Measurements from ENCODE around the gene SRSF7. TPM values are rescaled to one million over a fixed set of nuclear protein-coding genes. Genes with fewer than 3 reads are reported as not detected.
"Not testable (repeated sequence)": the region's sequence is repeated elsewhere in the genome, so short reads cannot be mapped to it uniquely, and the experiment has no call there.

SRSF7 gene
- total RNA-seq, 1 donor from 2014 or later: 106 TPM

DNA sequence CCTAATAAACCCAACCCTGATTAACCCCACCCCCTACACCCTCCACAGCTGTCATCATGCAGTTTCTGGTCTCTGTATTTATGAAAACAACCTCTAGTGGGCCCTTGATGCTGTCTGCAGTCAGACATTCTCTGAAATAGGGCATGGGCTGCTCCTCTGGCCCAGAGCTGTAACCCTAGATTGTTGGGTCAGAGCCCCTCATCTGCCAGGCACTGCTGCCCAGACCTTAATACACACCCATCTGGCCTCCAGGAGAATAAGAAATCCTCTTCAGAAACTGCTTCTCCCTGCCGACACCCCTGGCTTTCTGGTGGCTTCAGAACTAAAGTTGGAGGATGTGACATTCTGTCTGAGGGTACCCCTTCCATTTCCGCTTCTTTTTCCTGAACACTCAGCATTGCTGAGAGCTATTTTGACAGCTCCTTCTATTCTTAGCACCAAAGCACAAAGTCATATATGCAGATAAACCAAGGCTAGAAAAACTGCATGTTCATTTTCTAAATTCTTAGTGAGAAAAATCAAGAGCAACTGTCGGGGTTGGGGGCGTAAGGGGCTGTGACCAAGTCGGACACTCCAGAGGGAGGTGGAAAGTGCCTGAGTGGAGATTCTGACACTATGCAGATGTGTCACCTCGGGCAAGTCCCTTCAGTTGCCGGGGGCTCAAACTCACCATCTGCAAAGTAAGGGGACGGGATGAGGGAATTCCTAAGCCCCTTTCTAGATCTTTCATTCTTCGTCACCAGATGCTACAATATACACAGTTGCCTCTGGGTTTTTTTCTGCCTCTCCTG is 28.7 kb downstream of the SRSF7 start:
- intact Hi-C loops (cut with DNase I): loop anchor here (10.0 kb wide), 1 partner anchor 418 kb away; no protein-coding TSS in a partner anchor
- Histone ChIP-seq H3K27me3 (no peaks in the 10 kb centered on the region), H3K27ac (no peak overlapping the region), H3K9me3 (no peaks in the 10 kb centered on the region), H3K4me1 (peaks cover 32% of the 10 kb centered on the region), H3K4me3 (no peak overlapping the region), H3K36me3 (no peaks in the 10 kb centered on the region)
- DNase-seq (ENCODE audit: extremely low spot score in 2 of 2): no peak
- TF ChIP-seq POLR2A (IDR thresholded peaks at IDR 0.05): no peak
- TF ChIP-seq, protein P1, sequence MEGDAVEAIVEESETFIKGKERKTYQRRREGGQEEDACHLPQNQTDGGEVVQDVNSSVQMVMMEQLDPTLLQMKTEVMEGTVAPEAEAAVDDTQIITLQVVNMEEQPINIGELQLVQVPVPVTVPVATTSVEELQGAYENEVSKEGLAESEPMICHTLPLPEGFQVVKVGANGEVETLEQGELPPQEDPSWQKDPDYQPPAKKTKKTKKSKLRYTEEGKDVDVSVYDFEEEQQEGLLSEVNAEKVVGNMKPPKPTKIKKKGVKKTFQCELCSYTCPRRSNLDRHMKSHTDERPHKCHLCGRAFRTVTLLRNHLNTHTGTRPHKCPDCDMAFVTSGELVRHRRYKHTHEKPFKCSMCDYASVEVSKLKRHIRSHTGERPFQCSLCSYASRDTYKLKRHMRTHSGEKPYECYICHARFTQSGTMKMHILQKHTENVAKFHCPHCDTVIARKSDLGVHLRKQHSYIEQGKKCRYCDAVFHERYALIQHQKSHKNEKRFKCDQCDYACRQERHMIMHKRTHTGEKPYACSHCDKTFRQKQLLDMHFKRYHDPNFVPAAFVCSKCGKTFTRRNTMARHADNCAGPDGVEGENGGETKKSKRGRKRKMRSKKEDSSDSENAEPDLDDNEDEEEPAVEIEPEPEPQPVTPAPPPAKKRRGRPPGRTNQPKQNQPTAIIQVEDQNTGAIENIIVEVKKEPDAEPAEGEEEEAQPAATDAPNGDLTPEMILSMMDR (IDR thresholded peaks at IDR 0.05): no peak
- TF ChIP-seq POLR2AphosphoS5 (IDR thresholded peaks at IDR 0.05; ENCODE audit: insufficient read depth in 1 of 2, low read depth in 1 of 2): no peak

DNA sequence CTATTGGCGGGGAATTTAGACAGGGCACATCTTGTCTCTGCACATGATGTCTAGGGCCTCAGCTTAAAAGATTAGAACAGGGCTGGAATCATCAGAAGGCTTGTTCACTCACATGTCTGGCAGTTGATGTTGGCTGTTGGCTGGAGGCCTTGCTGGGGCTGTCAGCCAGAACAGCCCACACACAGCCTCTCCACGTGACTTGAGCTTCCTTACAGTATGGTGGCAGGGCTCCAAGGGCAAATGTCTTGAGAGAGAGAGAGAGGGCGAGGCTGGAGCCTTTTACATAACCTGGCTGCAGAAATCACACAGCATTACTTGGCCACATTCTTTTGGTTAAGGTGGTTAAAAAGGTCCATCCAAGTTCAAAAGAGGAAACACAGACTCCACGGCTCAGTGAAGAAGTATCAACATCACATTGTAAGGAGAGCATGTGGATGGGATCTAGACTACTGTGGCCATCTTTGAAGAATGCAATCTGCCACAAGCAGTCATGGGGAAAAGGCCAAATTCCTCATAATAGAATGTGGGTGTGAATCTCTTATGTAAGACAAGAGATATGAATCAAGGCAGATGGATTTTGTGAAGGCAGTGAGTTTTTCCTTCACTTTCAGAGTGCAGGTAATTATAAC is 30.4 kb downstream of the SRSF7 start:
- Histone ChIP-seq H3K27me3 (no peaks in the 10 kb centered on the region), H3K9me3 (no peaks in the 10 kb centered on the region), H3K27ac (no peak overlapping the region), H3K4me3 (no peak overlapping the region), H3K4me1 (peaks cover 32% of the 10 kb centered on the region), H3K36me3 (no peaks in the 10 kb centered on the region)
- TF ChIP-seq POLR2A (IDR thresholded peaks at IDR 0.05) (no peak), POLR2AphosphoS5 (IDR thresholded peaks at IDR 0.05; ENCODE audit: insufficient read depth in 1 of 2, low read depth in 1 of 2) (peak in 1 of 2 donors; percentile 36)
- TF ChIP-seq, protein P1 (IDR thresholded peaks at IDR 0.05): no peak
- intact Hi-C loops (cut with DNase I): loop anchor here (10.0 kb wide), 1 partner anchor 416 kb away; no protein-coding TSS in a partner anchor
- DNase-seq (ENCODE audit: extremely low spot score in 2 of 2): peak in 1 of 2 donors; percentile 91

DNA sequence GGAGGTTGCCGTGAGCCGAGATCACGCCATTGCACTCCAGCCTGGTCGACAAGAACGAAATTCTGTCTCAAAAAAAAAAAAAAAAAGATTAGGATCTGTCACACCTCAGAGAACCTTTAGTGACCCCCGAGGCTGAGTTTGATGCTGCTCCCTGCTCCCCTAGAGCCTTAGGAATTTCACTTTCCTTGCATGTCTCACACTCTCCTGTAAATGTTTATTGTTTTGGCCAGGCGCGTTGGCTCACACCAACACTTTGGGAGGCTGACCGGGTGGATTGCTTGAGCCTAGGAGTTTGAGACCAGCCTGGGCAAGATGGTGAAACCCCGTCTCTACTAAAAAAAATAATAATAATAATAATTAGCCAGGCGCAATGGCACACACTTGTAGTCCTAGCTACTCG is 31.5 kb downstream of the SRSF7 start:
- no peak for TF ChIP-seq POLR2A (IDR thresholded peaks at IDR 0.05)
- TF ChIP-seq POLR2AphosphoS5 (IDR thresholded peaks at IDR 0.05; ENCODE audit: insufficient read depth in 1 of 2, low read depth in 1 of 2): no peak
- TF ChIP-seq, protein P1 (IDR thresholded peaks at IDR 0.05): no peak
- no peak overlapping the region for H3K4me3 ChIP-seq
- H3K9me3 ChIP-seq: no peaks in the 10 kb centered on the region
- no peak for DNase-seq (ENCODE audit: extremely low spot score in 2 of 2)
- H3K27ac ChIP-seq: no peak overlapping the region
- no peaks in the 10 kb centered on the region for H3K36me3 ChIP-seq
- no peaks in the 10 kb centered on the region for H3K27me3 ChIP-seq
- peaks cover 32% of the 10 kb centered on the region for H3K4me1 ChIP-seq
- intact Hi-C loops (cut with DNase I): loop anchor here (10.0 kb wide), 1 partner anchor 415 kb away; no protein-coding TSS in a partner anchor

DNA sequence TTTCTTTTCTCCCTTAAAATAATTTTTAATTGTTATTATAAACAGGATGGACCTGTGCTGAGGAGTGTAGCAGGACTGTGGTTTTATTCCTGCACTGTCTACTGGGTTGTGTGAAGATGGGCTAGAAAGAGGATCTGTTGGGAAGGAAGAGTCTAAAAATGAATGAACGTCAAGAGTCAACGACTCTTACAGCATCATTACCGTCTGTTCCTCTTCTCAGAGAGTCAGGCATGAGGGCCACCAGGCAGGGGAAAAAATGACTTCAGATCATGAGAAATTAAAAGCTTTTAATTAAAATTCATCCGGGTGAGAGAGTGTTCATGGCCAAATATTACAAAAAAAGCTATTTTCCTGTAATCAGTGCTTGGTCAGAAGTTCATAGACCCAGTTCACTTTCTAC is 32.6 kb downstream of the SRSF7 start:
- H3K27ac ChIP-seq: no peak overlapping the region
- H3K9me3 ChIP-seq: no peaks in the 10 kb centered on the region
- no peak for DNase-seq (ENCODE audit: extremely low spot score in 2 of 2)
- intact Hi-C loops (cut with DNase I): no loop called here
- H3K27me3 ChIP-seq: no peaks in the 10 kb centered on the region
- TF ChIP-seq POLR2A (IDR thresholded peaks at IDR 0.05): no peak
- no peak for TF ChIP-seq POLR2AphosphoS5 (IDR thresholded peaks at IDR 0.05; ENCODE audit: insufficient read depth in 1 of 2, low read depth in 1 of 2)
- no peak overlapping the region for H3K4me3 ChIP-seq
- H3K36me3 ChIP-seq: no peaks in the 10 kb centered on the region
- peaks cover 32% of the 10 kb centered on the region for H3K4me1 ChIP-seq

DNA sequence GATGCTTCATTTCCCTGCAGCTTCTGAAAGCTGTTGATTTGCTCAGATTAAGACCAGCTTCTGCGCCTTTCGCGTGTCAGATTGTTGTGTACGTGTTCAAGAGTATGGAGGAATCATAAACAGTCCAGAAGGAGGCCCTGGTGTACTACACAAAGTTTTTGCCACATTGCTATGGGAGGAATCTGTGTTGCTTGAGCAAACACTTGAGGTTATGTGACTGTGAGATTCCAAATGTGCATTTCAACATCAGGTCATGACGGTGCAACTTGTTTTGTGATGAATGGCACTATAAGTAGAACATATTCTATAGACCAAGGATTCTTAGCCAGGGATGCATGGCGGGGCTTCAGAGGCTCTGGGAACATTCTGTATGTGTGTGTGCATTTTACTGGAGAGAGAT is 35.0 kb downstream of the SRSF7 start:
- Histone ChIP-seq H3K36me3 (no peaks in the 10 kb centered on the region), H3K27ac (no peak overlapping the region), H3K27me3 (no peaks in the 10 kb centered on the region), H3K4me1 (peaks cover 23% of the 10 kb centered on the region), H3K4me3 (no peak overlapping the region), H3K9me3 (no peaks in the 10 kb centered on the region)
- no peak for DNase-seq (ENCODE audit: extremely low spot score in 2 of 2)
- no peak for TF ChIP-seq POLR2A (IDR thresholded peaks at IDR 0.05)
- TF ChIP-seq, protein P1 (IDR thresholded peaks at IDR 0.05): no peak
- intact Hi-C loops (cut with DNase I): no loop called here

DNA sequence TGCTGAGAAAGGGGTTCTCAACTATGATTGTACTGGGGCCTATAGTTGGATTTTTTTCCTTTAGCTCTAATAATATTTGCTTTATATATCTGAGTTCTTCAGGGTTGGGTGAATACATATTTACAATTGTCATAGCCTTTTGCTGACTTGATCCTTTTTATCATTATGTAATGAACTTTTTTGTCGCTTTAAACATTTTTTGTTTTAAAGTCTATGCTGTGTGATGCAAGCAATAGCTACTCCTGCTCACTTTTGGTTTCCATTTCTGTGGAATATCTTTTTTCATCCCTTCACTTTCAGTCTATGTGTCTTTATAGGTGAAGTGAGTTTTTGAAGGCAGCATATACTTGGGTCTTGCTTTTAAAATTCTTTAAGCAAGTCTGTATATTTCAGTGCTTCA is 36.2 kb downstream of the SRSF7 start:
- intact Hi-C loops (cut with DNase I); H3K36me3 ChIP-seq; H3K27ac ChIP-seq; H3K9me3 ChIP-seq; DNase-seq (ENCODE audit: extremely low spot score in 2 of 2); H3K4me3 ChIP-seq; H3K27me3 ChIP-seq: not testable (repeated sequence)
- peaks cover 10% of the 10 kb centered on the region for H3K4me1 ChIP-seq
